GM12872 (cell line): ENCODE data around the gene ZNF891.

Experiments used
- TF ChIP-seq, protein P1 (sequence below): IDR thresholded peaks from 3 replicates; pipeline ENCODE4 v1.5.1; 2011; ENCODE audit warnings: low read depth, mild to moderate bottlenecking, low read length, moderate library complexity; ENCODE audit not compliant: insufficient read depth

The ZNF891 gene

DNA sequence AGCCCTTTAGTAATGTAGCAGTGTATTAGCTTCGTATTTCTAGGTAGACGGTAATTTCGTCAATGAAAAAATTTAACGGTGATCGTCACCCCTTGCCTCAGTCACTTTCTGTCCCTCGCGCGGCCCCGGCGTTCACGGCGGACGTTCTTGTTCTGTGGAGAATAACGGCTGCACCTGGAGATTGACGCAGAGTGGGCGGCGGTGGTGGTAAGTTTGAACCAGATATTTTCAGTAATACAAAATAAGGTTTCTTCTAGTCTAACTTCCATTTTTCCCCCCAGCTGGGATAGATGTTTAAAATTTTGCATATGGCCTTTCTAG, 694 bp upstream of the ZNF891 start:
- TF ChIP-seq, protein P1, sequence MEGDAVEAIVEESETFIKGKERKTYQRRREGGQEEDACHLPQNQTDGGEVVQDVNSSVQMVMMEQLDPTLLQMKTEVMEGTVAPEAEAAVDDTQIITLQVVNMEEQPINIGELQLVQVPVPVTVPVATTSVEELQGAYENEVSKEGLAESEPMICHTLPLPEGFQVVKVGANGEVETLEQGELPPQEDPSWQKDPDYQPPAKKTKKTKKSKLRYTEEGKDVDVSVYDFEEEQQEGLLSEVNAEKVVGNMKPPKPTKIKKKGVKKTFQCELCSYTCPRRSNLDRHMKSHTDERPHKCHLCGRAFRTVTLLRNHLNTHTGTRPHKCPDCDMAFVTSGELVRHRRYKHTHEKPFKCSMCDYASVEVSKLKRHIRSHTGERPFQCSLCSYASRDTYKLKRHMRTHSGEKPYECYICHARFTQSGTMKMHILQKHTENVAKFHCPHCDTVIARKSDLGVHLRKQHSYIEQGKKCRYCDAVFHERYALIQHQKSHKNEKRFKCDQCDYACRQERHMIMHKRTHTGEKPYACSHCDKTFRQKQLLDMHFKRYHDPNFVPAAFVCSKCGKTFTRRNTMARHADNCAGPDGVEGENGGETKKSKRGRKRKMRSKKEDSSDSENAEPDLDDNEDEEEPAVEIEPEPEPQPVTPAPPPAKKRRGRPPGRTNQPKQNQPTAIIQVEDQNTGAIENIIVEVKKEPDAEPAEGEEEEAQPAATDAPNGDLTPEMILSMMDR = no peak

DNA sequence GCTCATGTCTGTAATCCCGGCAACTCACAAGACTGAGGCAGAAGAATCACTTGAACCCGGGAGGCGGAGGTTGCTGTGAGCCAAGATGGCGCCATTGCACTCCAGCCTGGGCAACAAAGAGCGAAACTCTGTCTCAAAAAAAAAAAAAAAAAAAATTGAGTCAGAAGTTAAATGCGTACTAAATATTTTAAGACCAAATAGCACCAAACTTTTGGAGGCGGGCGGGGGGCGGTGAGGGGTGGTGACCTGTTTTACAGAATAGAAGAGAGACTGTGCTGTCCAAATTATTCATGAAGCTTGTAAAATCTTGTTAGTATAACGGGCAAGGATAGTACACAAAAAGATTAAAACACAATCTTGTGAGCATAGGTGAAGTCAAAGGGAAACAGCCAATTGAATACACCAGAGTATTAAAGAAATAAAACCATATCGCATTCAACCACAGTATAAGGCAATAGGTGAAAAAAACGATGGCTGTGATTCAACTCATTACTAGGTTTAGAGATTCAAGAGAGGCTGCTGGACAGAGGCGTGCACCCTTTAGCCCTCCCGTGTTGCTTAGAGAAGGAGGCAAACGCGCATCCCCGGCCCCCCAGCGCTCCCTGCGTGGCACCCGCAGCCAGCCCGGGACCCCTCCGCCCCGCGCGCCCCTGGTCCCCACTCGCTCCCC, 571 bp downstream of the ZNF891 start:
- TF ChIP-seq, protein P1 = no peak

DNA sequence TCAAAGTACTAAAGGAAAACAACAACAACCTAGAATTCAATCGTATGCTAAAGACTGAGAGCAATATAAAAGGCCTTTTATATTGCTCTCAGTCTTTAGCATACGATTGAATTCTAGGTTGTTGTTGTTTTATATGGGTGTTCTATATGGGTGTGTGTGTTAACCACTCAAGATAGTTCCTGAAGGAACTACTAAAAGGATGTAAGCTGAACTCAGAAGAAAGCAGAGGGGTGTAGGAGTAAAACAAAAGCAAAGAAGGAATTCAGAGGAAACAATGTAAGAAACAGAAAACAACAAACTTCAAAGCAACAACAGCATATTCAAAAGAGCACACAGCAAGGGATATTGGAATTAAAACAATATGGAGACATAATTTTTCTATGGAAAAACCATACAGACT, 5.4 kb downstream of the ZNF891 start:
- TF ChIP-seq, protein P1 = no peak

DNA sequence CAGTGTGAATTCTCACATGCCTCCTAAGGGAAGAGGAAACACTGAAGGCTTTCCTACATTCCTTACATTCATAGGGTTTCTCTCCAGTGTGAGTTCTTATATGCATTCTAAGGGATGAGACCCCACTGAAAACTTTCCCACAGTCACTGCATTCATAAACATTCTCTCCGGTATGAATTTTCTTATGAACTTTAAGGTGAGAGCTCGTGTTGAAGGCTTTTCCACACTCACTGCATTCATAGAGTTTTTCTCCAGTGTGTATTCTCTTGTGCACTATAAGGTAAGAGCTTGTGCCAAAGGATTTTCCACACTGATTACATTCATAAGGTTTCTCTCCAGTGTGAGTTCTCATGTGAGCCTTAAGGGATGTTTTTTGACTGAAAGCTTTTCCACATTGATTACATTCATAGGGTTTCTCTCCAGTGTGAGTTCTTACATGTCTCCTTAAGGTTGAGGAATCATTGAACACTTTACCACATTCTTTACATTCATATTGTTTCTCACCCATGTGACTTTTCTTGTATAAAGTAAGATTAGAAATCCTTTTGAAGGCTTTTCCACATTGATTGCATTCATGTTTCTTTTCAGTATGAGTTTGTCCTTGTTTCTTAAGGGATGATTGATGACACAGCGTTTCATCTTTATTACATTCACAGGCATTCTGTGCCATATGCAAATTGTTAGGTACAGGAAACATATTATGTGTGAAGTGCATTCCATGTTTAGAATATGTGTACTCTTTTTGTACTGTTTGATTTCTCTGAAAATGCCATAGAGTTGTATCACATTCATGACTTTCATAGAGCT, 9.5 kb downstream of the ZNF891 start:
- TF ChIP-seq, protein P1 = no peak

DNA sequence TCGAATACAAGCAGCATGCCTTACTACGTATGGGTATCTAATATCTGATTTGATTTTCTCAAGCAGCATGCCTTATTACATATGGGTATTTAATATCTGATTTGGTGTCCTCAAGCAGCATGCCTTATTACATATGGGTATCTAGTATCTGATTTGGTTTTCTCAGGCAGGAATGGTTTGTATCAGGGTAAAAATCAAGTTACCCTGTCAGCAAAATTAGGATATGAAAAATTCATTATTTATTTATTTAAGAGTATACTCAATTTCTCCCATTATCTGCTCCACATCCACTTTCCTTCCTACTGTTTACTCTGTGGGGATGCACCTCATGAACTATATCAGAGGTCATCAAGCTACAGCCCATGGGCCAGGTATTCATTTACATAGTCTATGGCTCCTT, 21.9 kb downstream of the ZNF891 start:
- TF ChIP-seq, protein P1 = no peak

DNA sequence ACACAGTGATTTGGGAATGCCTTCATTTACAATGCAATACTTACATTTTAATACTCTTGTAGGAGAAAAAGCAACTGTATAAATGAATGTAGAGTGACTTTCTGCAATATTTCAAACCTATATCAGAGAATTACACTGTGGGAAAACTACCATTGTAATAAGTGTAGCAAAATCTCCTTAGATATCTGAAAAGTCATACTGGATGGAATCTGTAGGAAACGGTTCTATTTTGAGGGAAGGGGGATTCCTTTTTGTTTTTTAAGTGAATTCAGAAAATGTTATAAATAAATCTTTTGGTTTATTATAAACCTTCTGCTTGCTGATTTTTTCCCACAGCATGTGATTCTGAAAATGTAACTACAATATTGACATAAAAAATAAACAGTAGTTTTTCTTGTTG, 23.0 kb downstream of the ZNF891 start:
- TF ChIP-seq, protein P1 = no peak

DNA sequence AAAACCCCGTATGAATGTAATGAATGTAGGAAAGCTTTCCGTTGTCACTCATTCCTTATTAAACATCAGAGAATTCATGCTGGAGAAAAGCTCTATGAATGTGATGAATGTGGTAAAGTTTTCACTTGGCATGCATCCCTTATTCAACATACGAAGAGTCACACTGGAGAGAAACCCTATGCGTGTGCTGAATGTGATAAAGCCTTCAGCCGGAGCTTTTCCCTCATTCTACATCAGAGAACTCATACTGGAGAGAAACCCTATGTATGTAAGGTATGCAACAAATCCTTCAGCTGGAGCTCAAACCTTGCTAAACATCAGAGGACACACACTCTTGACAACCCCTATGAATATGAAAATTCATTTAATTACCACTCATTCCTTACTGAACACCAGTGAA, 23.8 kb downstream of the ZNF891 start:
- TF ChIP-seq, protein P1 = no peak
